ENCODE results near the gene AUNIP.

Gene AUNIP

DNA sequence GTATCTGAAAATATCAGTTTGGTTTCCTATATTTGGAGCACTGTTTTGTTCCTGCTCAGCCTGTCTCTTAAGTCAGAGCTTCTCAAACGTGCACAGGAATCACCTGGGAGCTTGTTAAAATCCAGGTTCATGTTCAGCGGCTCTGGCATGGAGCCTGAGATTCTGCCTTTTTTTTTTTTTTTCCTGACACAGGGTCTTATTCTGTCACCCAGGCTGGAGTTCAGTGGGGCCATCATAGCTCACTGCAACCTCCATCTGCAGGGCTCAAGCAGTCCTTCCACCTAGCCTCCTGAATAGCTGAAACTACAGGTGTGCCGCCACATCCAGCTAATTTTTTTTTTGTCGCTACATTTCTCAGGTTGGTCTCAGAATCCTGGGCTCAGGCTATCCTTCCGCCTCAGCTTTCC is 71.5 kb downstream of the AUNIP start:
- FAIRE-seq, result no peak

DNA sequence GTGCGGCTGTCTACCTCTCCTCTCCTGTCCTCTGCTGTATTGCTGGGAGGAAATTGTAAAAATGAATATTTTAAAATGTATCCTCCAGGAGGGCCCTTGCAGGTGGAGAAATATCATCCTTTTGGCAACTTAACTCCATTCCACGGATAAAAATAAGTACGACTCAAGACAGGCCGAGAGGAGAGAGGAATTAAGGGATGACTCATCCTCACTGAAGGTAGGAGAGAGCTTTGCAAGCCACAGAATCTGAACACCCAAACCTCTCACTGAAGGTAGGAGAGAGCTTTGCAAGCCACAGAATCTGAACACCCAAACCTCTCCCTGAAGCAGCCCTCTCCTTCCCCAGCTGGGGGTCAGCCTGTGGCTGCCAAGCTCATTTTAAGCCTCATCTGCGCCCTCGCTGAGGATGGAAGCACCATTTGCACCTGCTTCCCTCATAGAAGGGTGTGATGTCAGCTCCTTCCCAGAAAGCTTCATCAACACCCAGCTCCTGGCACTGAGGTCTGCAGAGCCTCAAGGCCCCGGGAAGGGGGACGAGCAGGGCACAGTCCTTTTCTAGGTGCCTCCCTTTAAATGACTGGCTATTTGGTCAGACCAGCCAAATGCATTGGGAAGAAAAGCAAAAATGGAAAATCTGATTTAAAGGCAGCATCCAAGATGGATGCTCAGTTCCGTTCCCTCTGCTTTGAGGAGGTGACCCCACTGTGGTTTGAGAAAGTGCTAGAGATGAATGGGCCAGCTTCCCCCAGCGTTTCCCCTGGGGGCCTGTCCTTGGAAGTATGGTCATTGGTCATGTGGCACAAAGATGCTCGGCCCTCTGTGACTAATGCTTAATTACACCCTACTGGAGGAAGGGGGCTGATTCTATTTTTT is 72.1 kb downstream of the AUNIP start:
- no peak for FAIRE-seq

DNA sequence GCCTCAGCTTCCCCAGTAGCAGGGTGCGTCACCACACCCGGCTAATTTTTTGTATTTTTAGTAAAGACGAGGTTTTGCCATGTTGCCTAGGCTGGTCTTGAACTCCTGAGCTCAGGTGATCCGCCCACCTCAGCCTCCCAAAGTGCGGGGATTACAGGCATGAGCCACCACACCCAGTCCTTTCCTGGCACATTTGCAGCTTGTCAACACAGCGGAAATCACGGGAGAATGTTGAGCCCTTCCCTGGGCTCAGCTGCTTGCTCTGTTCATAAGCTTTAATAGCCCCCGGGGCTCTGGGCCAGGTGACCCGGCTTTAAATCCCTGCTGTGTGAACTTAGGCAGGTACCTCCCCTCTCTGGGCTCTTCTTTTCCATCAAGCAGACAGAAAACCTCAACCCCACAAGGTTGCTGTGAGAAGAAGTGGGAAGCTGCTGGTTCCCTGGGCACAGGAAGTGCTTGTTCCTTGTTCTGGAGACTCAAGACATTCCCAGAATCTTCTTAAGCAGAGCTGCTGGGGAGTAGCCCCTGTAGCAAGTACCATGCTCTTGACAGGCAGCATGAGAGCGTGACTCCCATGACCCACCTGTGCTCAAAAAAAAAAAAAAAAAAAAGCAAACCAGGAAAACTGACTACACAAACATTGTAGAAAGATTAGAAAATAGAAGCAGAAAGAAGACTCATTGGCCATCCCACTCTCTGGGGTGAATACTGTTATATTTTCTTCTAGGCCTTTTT is 73.8 kb downstream of the AUNIP start:
- no peak for FAIRE-seq

DNA sequence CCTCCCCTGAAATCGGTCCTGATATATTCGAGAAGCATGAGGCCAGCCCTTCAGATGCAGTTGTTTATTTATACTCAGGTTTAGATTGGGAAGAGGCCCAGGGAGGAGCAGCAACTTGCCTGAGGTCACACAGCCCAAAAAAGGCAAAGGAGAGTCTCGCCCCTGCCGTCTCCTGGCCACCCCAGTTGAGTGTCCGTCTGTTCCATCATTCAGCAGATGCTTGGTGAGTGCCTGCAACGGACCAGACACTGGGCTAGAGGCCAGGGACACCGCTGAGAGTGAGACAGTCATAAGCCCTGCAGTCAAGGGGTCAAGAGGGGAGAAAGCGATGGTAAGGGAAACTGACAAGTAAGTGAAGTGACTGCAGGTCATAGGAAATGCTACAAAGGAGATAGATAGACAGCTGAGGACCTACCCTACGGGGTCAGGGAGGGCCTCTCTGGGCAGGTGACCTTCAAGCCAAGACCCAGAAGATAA is 74.6 kb downstream of the AUNIP start:
- no peak for FAIRE-seq

All from colon (tissue), 2 donors.